HepG2 (cell line): ENCODE data around the gene MLLT10. TPM values are rescaled to one million over a fixed set of nuclear protein-coding genes. Genes with fewer than 3 reads are reported as not detected.

Experiments
- ATAC-seq: fragments of 200-7000 bp; cut with Tn5 transposase; 3 replicates; pipeline ENCODE4 v1.9.1; 2020; ENCODE audit warnings: mild to moderate bottlenecking, moderate library complexity
- BruUV-seq: library from RNA; stranded (reverse); fragments of 400-500 nt; replicated peaks from 2 replicates; lab custom pipeline; 2021; lab: Mats Ljungman, UMichigan
- CTCF ChIA-PET: fragments of 300-600 bp; formaldehyde crosslinking; extraction: SDS; loops from one replicate; lab custom pipeline; 2021; ENCODE audit warnings: low total read pairs, inconsistent platforms, low intra/inter-chr PET ratio; lab: Yijun Ruan, JAX
- POLR2A ChIA-PET: fragments of 350-600 bp; sonication (Branson Sonifier 250); formaldehyde crosslinking; loops from one replicate; lab custom pipeline; 2020; ENCODE audit warnings: antibody characterized with exemption, inconsistent platforms; lab: Yijun Ruan, JAX
- DNase-seq: peaks from one replicate; pipeline ENCODE4 v3.0.0-alpha.2; 2015; ENCODE audit warnings: low spot score
- FAIRE-seq: peaks from 3 replicates; lab custom pipeline; 2011; peaks lifted over from hg19 to GRCh38; lab: Jason Lieb, UNC
- H2AFZ ChIP-seq: one replicate; pipeline ENCODE4 v1.6.1; 2011; ENCODE audit warnings: low read length, inconsistent platforms
- H3K27ac ChIP-seq: fragments of 300-600 bp; 3 replicates; pipeline ENCODE4 v1.8.0; 2011; ENCODE audit warnings: mixed run types, mild to moderate bottlenecking, mixed read lengths, low read length, inconsistent platforms; ENCODE audit not compliant: insufficient read depth; ENCODE audit errors: extremely low read length
- H3K27me3 ChIP-seq, 2 experiments: fragments of 200-600 bp in 1 of 2; 2 replicates in 1 of 2; 3 replicates in 1 of 2; pipeline versions ENCODE4 v1.6.0 to v1.8.0; 2011; ENCODE audit warnings: low read length in 2 of 2, mild to moderate bottlenecking in 2 of 2, moderate library complexity in 2 of 2, inconsistent platforms in 1 of 2; ENCODE audit not compliant: insufficient read depth in 2 of 2, control insufficient read depth in 1 of 2
- H3K36me3 ChIP-seq, 2 experiments: fragments of 200-600 bp in 1 of 2; replicated peaks in 1 of 2; 2 replicates in 1 of 2; 3 replicates in 1 of 2; pipeline versions ENCODE4 v1.5.1 to v1.8.0; 2011; ENCODE audit warnings: low read length in 2 of 2, inconsistent platforms in 1 of 2; ENCODE audit not compliant: insufficient read depth in 2 of 2, control insufficient read depth in 1 of 2
- H3K4me1 ChIP-seq: 2 replicates; pipeline ENCODE4 v1.5.1; 2012; ENCODE audit warnings: low read length, inconsistent platforms; ENCODE audit not compliant: insufficient read depth
- H3K4me2 ChIP-seq: 2 replicates; pipeline ENCODE4 v1.6.0; 2011; ENCODE audit warnings: low read depth, low read length, inconsistent platforms
- H3K4me3 ChIP-seq, 3 experiments: fragments of 200-600 bp in 1 of 3; sonication (generic), shearing (Covaris generic) in 1 of 3; replicated peaks in 1 of 3; 2 replicates each; pipeline ENCODE4 v1.5.1; 2011 to 2016; ENCODE audit warnings: low read length in 3 of 3, inconsistent platforms in 2 of 3, low read depth in 2 of 3, mild to moderate bottlenecking in 2 of 3, control low read depth in 1 of 3, mixed read lengths in 1 of 3; ENCODE audit not compliant: insufficient read depth in 1 of 3
- H3K79me2 ChIP-seq: one replicate; pipeline ENCODE4 v1.6.1; 2011; ENCODE audit warnings: low read length, inconsistent platforms; ENCODE audit not compliant: insufficient read depth
- H3K9ac ChIP-seq: 2 replicates; pipeline ENCODE4 v1.6.0; 2011; ENCODE audit warnings: mild to moderate bottlenecking, low read depth, low read length, inconsistent platforms; ENCODE audit not compliant: insufficient read depth
- H3K9me3 ChIP-seq: 2 replicates; pipeline ENCODE4 v1.5.1; 2012; ENCODE audit warnings: mild to moderate bottlenecking, low read length
- H4K20me1 ChIP-seq: 2 replicates; pipeline ENCODE4 v1.6.0; 2011; ENCODE audit warnings: inconsistent platforms, mild to moderate bottlenecking, low read length, moderate library complexity; ENCODE audit not compliant: insufficient read depth
- ARHGAP35 ChIP-seq: sonication (generic); formaldehyde crosslinking; IDR thresholded peaks from 2 replicates; pipeline ENCODE4 v1.9.0; 2022; ENCODE audit warnings: mild to moderate bottlenecking, inconsistent platforms, moderate library complexity, missing genetic modification reagents, borderline replicate concordance
- ARID5B ChIP-seq: IDR thresholded peaks from 2 replicates; pipeline ENCODE4 v1.4.0; 2020; ENCODE audit warnings: mild to moderate bottlenecking, missing genetic modification reagents
- EHMT2 ChIP-seq: fragments of 200-600 bp; sonication (generic); IDR thresholded peaks from 2 replicates; pipeline ENCODE4 v1.7.0; 2017; ENCODE audit warnings: antibody characterized with exemption, low read depth, low read length, borderline replicate concordance
- GTF2F1 ChIP-seq: fragments of 150-350 bp; IDR thresholded peaks from 2 replicates; pipeline ENCODE4 v1.6.1; 2014; ENCODE audit warnings: low read length
- NAIF1 ChIP-seq: sonication (generic); formaldehyde crosslinking; IDR thresholded peaks from 2 replicates; pipeline ENCODE4 v1.5.0; 2020; ENCODE audit warnings: mild to moderate bottlenecking, missing genetic modification reagents, borderline replicate concordance
- NFE2 ChIP-seq: sonication (generic); formaldehyde crosslinking; IDR thresholded peaks from 2 replicates; pipeline ENCODE4 v1.4.0; 2020; ENCODE audit warnings: missing genetic modification reagents
- SP1 ChIP-seq, 2 experiments: fragments of 450-650 bp in 1 of 2; sonication (generic) in 1 of 2; formaldehyde crosslinking in 1 of 2; IDR thresholded peaks; 2 replicates each; pipeline versions ENCODE4 v1.4.0 to v1.6.1; 2016 to 2020; ENCODE audit warnings: missing genetic modification reagents in 1 of 2
- ZNF629 ChIP-seq: sonication (generic); formaldehyde crosslinking; conservative IDR thresholded peaks from 2 replicates; pipeline ENCODE4 v1.5.0; 2020; ENCODE audit warnings: missing genetic modification reagents
- WGBS: methylation state at CpG from one replicate; pipeline ENCODE4 v1.1.6; 2017; ENCODE audit warnings: low lambda C conversion rate; 5-methylcytosine and 5-hydroxymethylcytosine counted together
- in situ Hi-C: cut with HindIII; loops from 2 replicates; pipeline ENCODE4 v1.10.0; 2017; ENCODE audit warnings: low pct_unique_long_range_greater_than_20kb; ENCODE audit not compliant: extremely low pct_ligation_motif_present
- intact Hi-C: fragments of 100-400 bp; cut with micrococcal nuclease; formaldehyde crosslinking; loops from one replicate; pipeline ENCODE4 v1.10.0; 2022; ENCODE audit not compliant: unreplicated experiment
- polyA plus RNA-seq, 8 experiments: library from polyadenylated mRNA; depleted of rRNA in 3 of 8; stranded (reverse) in 7 of 8; unstranded in 1 of 8; fragments of >200 nt; fragmentation: Illumina TruSeq in 4 of 8; extraction: Trizol in 4 of 8; gene quantifications; 2 replicates each; pipeline versions ENCODE4 v1.2.1 to v1.2.3, GENCODE V29; 2011 to 2016; ENCODE audit warnings: low read depth in 4 of 8, missing spikeins in 1 of 8, mixed read lengths in 1 of 8; ENCODE audit not compliant: insufficient read depth in 1 of 8
- total RNA-seq, 5 experiments: library from RNA; depleted of rRNA; stranded (reverse); fragments of >200 nt; fragmentation: Illumina TruSeq; extraction: Trizol; gene quantifications; 2 replicates each; pipeline ENCODE4 v1.2.3, GENCODE V29; 2016; ENCODE audit warnings: low read depth in 1 of 5

The MLLT10 gene
- total and polyA plus RNA-seq, 2 of the 13 experiments (the other 11 are each of a cell fraction or from before 2014, with no cell fraction given) = 51.3 to 84.1 TPM

- 94% methylated on average over 1 of the region's 1 CpG for WGBS
- FAIRE-seq = no peak
Observed at GRCh38 chr10:21719502-21719901, 185.5 kb downstream of the MLLT10 start.

More at GRCh38 chr10:21719502-21719901, 185.5 kb downstream of the MLLT10 start:
- no peaks in the 10 kb centered on the region for H3K79me2 ChIP-seq
- no peak overlapping the region for H2AFZ ChIP-seq
- H4K20me1 ChIP-seq = peaks cover 3% of the 10 kb centered on the region; the same call in 1 of the 2 replicates
- no peaks in the 10 kb centered on the region for H3K27me3 ChIP-seq
- intact Hi-C loops = no loop called here
- H3K9me3 ChIP-seq = no peaks in the 10 kb centered on the region
- peaks cover 4 to 23% of the 10 kb centered on the region in 2 experiments for H3K36me3 ChIP-seq
- POLR2A ChIA-PET = no interaction called here
- H3K9ac ChIP-seq = no peak overlapping the region
- H3K4me2 ChIP-seq = no peak overlapping the region
- CTCF ChIA-PET = no interaction called here
- TF ChIP-seq EHMT2 (no peak), SP1 (IDR thresholded peaks at IDR 0.05) (no peak), SP1 (CRISPR knock-in tag; IDR thresholded peaks at IDR 0.05) (no peak), GTF2F1 (no peak), NFE2 (no peak), ZNF629 (peak; percentile 68), ARID5B (no peak), NAIF1 (CRISPR knock-in tag) (no peak), ARHGAP35 (CRISPR knock-in tag) (no peak)
- DNase-seq (no peak), ATAC-seq (no peak)
- no peak overlapping the region for H3K4me3 ChIP-seq
- H3K27ac ChIP-seq = no peak overlapping the region
- H3K4me1 ChIP-seq = peaks cover 8% of the 10 kb centered on the region
- BruUV-seq = no TSS peak
- in situ Hi-C loops = no loop called here
